Upper lobe of right lung (tissue), 1 donor: ENCODE measurements around the gene IL23A. TPM values are rescaled to one million over a fixed set of nuclear protein-coding genes. Genes with fewer than 3 reads are reported as not detected.
A peak's percentile ranks its signal among the peaks of the same experiment; 100 is the strongest.
"Not testable (repeated sequence)": the region's sequence is repeated elsewhere in the genome, so short reads cannot be mapped to it uniquely, and the experiment has no call there.

Source experiments
- ATAC-seq: fragments of 200-7000 bp; cut with Tn5 transposase; one replicate; pipeline ENCODE4 v1.9.1; 2020; ENCODE audit warnings: mild to moderate bottlenecking, moderate library complexity
- DNase-seq: peaks from one replicate; pipeline ENCODE4 v3.0.0-alpha.2; 2020
- H3K27ac ChIP-seq: fragments of 200-600 bp; one replicate; pipeline ENCODE4 v1.8.0; 2022
- H3K27me3 ChIP-seq: fragments of 200-600 bp; one replicate; pipeline ENCODE4 v1.8.0; 2022; ENCODE audit warnings: mild to moderate bottlenecking
- H3K36me3 ChIP-seq: fragments of 200-600 bp; one replicate; pipeline ENCODE4 v1.8.0; 2022
- H3K4me1 ChIP-seq: fragments of 200-600 bp; one replicate; pipeline ENCODE4 v1.8.0; 2022
- H3K4me3 ChIP-seq: fragments of 200-600 bp; one replicate; pipeline ENCODE4 v1.8.0; 2022; ENCODE audit warnings: mild to moderate bottlenecking
- H3K9me3 ChIP-seq: fragments of 200-600 bp; one replicate; pipeline ENCODE4 v1.8.0; 2022
- CTCF ChIP-seq: fragments of 200-600 bp; IDR thresholded peaks from one replicate; pipeline ENCODE4 v1.8.0; 2022; ENCODE audit warnings: antibody characterized with exemption
- intact Hi-C: fragments of 100-400 bp; cut with DNase I; formaldehyde crosslinking; loops from one replicate; pipeline ENCODE4 v1.11.0; 2022
- total RNA-seq: library from RNA; stranded (reverse); fragmentation: NEBNext Ultra II Directional; extraction: Animal tissue kit (Norgen Biotek cat#: 25700); gene quantifications from one replicate; pipeline ENCODE4 v1.2.1, GENCODE V29; 2021
- donor health status: DM: no; HTN: yes; CAD: no; lungs with severe emphysema.

Gene IL23A
- total RNA-seq, 1 donor from 2014 or later, result 0.81 TPM

- no peak overlapping the region for H3K27ac ChIP-seq
- no peaks in the 10 kb centered on the region for H3K27me3 ChIP-seq
- no peak overlapping the region for H3K4me3 ChIP-seq
- TF ChIP-seq CTCF, result no peak
- ATAC-seq (peak; percentile 42), DNase-seq (no peak)
- H3K9me3 ChIP-seq, result no peaks in the 10 kb centered on the region
- peaks cover 5% of the 10 kb centered on the region for H3K36me3 ChIP-seq
- intact Hi-C loops, result loop anchor here (10.0 kb wide), 1 partner anchor 128 kb away; the partner anchor contains the start of gene SPRYD4
- peaks cover 12% of the 10 kb centered on the region for H3K4me1 ChIP-seq
Observed at GRCh38 chr12:56336361-56337167, 2.1 kb upstream of the IL23A start.

- no peak overlapping the region for H3K4me3 ChIP-seq
- H3K36me3 ChIP-seq, result peaks cover 17% of the 10 kb centered on the region
- H3K27me3 ChIP-seq, result no peaks in the 10 kb centered on the region
- no peak overlapping the region for H3K27ac ChIP-seq
- peaks cover 6% of the 10 kb centered on the region for H3K4me1 ChIP-seq
- TF ChIP-seq CTCF, result no peak
- intact Hi-C loops, result loop anchor here (10.0 kb wide), 1 partner anchor 127 kb away; the partner anchor contains the start of gene SPRYD4
- H3K9me3 ChIP-seq, result no peaks in the 10 kb centered on the region
- DNase-seq, result no peak
- ATAC-seq, result no peak
Observed at GRCh38 chr12:56337753-56338251, 882 bp upstream of the IL23A start.

DNA sequence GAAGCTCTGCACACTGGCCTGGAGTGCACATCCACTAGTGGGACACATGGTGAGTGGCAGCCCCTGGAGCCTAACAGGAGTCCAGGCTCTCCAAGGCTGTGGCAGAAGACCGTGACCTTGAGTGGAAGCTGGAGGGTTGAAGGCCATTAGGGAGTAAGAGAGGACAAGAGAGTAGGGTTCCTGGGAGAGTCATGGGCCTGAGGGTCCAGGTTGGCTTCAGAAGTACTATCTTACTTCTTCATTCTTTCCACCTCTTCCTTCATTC lies 406 bp downstream of the IL23A start:
- Histone ChIP-seq H3K27me3 (no peaks in the 10 kb centered on the region), H3K9me3 (no peaks in the 10 kb centered on the region), H3K27ac (peak overlapping the region; percentile 39), H3K36me3 (peaks cover 30% of the 10 kb centered on the region), H3K4me1 (peaks cover 4% of the 10 kb centered on the region), H3K4me3 (no peak overlapping the region)
- no peak for DNase-seq
- ATAC-seq, result no peak
- intact Hi-C loops, result loop anchor here (10.0 kb wide), 1 partner anchor 126 kb away; the partner anchor contains the start of gene SPRYD4
- TF ChIP-seq CTCF, result no peak

- no peak overlapping the region for H3K27ac ChIP-seq
- intact Hi-C loops, result no loop called here
- H3K4me3 ChIP-seq, result no peak overlapping the region
- ATAC-seq (no peak), DNase-seq (no peak)
- no peaks in the 10 kb centered on the region for H3K27me3 ChIP-seq
- no peaks in the 10 kb centered on the region for H3K4me1 ChIP-seq
- TF ChIP-seq CTCF, result no peak
- H3K9me3 ChIP-seq, result no peaks in the 10 kb centered on the region
- H3K36me3 ChIP-seq, result peaks cover 54% of the 10 kb centered on the region
Observed at GRCh38 chr12:56341616-56342015, 2.9 kb downstream of the IL23A start.

DNA sequence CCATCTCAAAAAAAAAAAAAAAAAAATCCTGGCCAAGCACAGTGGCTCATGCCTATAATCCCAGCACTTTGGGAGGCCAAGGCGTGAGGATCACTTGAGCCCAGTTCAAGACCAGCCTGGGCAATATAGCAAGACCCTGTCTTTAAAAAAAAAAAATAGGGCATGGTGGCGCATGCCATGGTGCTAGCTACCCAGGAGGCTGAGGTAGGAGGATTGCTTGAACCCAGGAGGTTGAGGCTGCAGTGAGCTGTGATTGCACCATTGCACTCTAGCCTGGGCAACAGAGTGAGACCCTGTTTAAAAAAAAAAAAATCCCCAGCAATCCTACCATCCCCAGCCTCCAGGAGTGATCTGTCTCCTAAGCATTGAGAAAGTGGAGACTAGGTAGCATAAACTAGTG lies 3.6 kb downstream of the IL23A start:
- H3K4me3 ChIP-seq, intact Hi-C loops, H3K4me1 ChIP-seq, ATAC-seq, H3K27me3 ChIP-seq, DNase-seq, H3K27ac ChIP-seq, H3K9me3 ChIP-seq: not testable (repeated sequence)
- peaks cover 60% of the 10 kb centered on the region for H3K36me3 ChIP-seq

DNA sequence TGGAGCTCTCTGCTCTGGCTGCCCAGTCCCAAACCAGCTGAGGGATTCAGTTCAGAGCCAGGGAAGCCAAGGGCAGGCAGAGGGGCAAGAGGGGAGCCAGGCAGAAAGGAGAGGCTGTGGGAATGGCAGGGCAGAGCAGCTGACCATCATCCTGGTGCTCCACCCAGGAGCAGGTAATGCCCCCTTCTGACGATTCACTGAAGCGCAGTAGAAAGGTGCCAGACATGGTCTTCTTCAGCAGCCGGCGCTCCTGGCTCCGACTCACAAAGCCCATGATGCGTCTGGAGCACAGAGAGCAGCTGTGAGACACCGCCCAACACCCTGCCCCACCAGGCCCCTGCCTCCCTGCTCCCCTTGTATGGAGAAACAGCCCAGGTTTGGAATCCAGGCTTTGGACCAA lies 8.0 kb downstream of the IL23A start:
- H3K9me3 ChIP-seq, result no peaks in the 10 kb centered on the region
- no peaks in the 10 kb centered on the region for H3K27me3 ChIP-seq
- intact Hi-C loops, result no loop called here
- H3K36me3 ChIP-seq, result peaks cover 98% of the 10 kb centered on the region
- H3K4me3 ChIP-seq, result no peak overlapping the region
- DNase-seq (no peak), ATAC-seq (no peak)
- H3K27ac ChIP-seq, result no peak overlapping the region
- no peaks in the 10 kb centered on the region for H3K4me1 ChIP-seq
- TF ChIP-seq CTCF, result no peak

DNA sequence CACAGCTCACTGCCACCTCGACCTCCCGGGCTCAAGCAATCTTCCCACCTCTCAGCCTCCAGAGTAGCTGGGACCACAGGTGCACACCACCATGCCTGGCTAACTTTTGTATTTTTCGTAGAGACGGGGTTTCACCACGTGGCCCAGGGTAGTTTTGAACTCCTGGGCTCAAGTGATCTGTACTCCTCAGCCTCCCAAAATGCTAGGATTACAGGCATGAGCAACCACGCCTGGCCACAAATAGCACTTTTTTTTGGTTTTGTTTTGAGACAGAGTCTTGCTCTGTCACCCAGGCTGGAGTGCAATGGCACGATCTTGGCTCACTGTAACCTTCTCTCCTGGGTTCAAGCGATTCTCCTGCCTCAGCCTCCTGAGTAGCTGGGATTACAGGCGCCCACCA lies 8.6 kb downstream of the IL23A start:
- intact Hi-C loops, DNase-seq, H3K27me3 ChIP-seq, H3K4me1 ChIP-seq, H3K4me3 ChIP-seq, H3K9me3 ChIP-seq, H3K27ac ChIP-seq, ATAC-seq: not testable (repeated sequence)
- peaks cover 99% of the 10 kb centered on the region for H3K36me3 ChIP-seq
